ENCODE data around the gene LEMD1.

DNA sequence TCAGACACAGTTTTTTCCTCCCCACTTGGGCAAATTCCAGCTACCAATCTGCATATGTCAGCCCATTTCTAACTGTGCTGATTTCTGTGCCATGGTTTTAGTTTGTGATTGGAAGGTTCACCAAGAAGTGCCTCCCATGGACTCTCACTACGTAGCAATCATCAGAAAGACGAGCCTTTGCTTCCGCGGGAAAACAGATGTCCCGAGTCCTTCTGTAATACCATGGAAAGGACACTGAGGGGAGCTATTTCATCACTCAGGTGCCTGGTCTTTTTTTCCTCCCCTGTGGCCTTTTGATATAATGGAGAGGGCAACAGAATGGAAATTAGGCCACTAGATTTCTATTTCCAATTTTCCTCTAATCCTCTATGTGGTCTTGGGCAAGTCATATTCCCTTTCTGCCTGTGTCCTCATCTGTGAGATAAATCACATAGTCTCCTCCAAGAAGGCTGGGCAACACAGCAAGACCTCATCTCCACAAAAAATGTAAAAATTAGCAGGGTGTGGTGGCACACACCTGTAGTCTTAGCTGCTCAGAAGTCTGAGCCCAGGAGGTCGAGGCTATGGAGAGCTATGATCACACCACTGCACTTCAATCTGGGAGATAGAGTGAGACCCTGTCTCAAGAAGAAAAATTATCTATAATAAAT, 24.8 kb downstream of the LEMD1 start:
- TF ChIP-seq, protein P1, sequence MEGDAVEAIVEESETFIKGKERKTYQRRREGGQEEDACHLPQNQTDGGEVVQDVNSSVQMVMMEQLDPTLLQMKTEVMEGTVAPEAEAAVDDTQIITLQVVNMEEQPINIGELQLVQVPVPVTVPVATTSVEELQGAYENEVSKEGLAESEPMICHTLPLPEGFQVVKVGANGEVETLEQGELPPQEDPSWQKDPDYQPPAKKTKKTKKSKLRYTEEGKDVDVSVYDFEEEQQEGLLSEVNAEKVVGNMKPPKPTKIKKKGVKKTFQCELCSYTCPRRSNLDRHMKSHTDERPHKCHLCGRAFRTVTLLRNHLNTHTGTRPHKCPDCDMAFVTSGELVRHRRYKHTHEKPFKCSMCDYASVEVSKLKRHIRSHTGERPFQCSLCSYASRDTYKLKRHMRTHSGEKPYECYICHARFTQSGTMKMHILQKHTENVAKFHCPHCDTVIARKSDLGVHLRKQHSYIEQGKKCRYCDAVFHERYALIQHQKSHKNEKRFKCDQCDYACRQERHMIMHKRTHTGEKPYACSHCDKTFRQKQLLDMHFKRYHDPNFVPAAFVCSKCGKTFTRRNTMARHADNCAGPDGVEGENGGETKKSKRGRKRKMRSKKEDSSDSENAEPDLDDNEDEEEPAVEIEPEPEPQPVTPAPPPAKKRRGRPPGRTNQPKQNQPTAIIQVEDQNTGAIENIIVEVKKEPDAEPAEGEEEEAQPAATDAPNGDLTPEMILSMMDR (IDR thresholded peaks at IDR 0.05), result peak; percentile 51 to 86 (median 72)
- no peak for TF ChIP-seq POLR2A (IDR thresholded peaks at IDR 0.05)
